Left kidney (tissue), 2 donors: ENCODE results near the gene CRYL1. TPM values are rescaled to one million over a fixed set of nuclear protein-coding genes. Genes with fewer than 3 reads are reported as not detected.

Experiments
- DNase-seq: peaks from one replicate; pipeline ENCODE4 v3.0.0-alpha.2; 2013
- polyA plus RNA-seq: library from polyadenylated mRNA; unstranded; fragments of 120-200 nt; gene quantifications from one replicate; pipeline ENCODE4 v1.2.1, GENCODE V29; 2013; ENCODE audit not compliant: insufficient read length

CRYL1 gene
- polyA plus RNA-seq, 1 donor = 125 TPM

- no peak for DNase-seq
These were observed 96.7 kb downstream of the CRYL1 start for GRCh38 chr13:20428666-20429644.

GRCh38 chr13:20426766-20427448 lies 98.8 kb downstream of the CRYL1 start:
- DNase-seq = no peak

- DNase-seq = no peak
These were observed 99.8 kb downstream of the CRYL1 start for GRCh38 chr13:20425819-20426219.

- no peak for DNase-seq
These were observed 100.7 kb downstream of the CRYL1 start for GRCh38 chr13:20424949-20425348.

- DNase-seq = no peak
These were observed 101.2 kb downstream of the CRYL1 start for GRCh38 chr13:20424559-20424852.

GRCh38 chr13:20422362-20422761 lies 103.3 kb downstream of the CRYL1 start:
- no peak for DNase-seq

- no peak for DNase-seq
These were observed 104.7 kb downstream of the CRYL1 start for GRCh38 chr13:20420938-20421337.

GRCh38 chr13:20418953-20419352 lies 106.7 kb downstream of the CRYL1 start:
- no peak for DNase-seq

GRCh38 chr13:20416223-20416745 lies 109.4 kb downstream of the CRYL1 start:
- DNase-seq = no peak

- DNase-seq = no peak
These were observed 110.0 kb downstream of the CRYL1 start for GRCh38 chr13:20415694-20416107.

GRCh38 chr13:20415306-20415679 lies 110.4 kb downstream of the CRYL1 start:
- DNase-seq = no peak

GRCh38 chr13:20414546-20415305 lies 110.9 kb downstream of the CRYL1 start:
- DNase-seq = no peak

GRCh38 chr13:20412691-20413355 lies 112.8 kb downstream of the CRYL1 start:
- no peak for DNase-seq

GRCh38 chr13:20411638-20412342 lies 113.9 kb downstream of the CRYL1 start:
- DNase-seq = no peak

- DNase-seq = no peak
These were observed 114.9 kb downstream of the CRYL1 start for GRCh38 chr13:20410726-20411125.

GRCh38 chr13:20408181-20408580 lies 117.5 kb downstream of the CRYL1 start:
- no peak for DNase-seq

- no peak for DNase-seq
These were observed 117.9 kb downstream of the CRYL1 start for GRCh38 chr13:20407759-20408158.

- DNase-seq = no peak
These were observed 120.0 kb downstream of the CRYL1 start for GRCh38 chr13:20405691-20406090.

GRCh38 chr13:20404488-20405222 lies 121.0 kb downstream of the CRYL1 start:
- DNase-seq = no peak

- no peak for DNase-seq
These were observed 121.8 kb downstream of the CRYL1 start for GRCh38 chr13:20403826-20404225.

- no peak for DNase-seq
These were observed 122.8 kb downstream of the CRYL1 start for GRCh38 chr13:20402881-20403280.
